Measurements from ENCODE around the gene OR5B17. TPM values are rescaled to one million over a fixed set of nuclear protein-coding genes. Genes with fewer than 3 reads are reported as not detected.

OR5B17 gene
- total and polyA plus RNA-seq, 9 of the 15 experiments (the other 6 are each of a cell fraction or from before 2014, with no cell fraction given) = not detected

- in situ Hi-C loops (cut with MboI) (no loop called here), intact Hi-C loops (cut with micrococcal nuclease) (no loop called here)
- Histone ChIP-seq H3K4me3 (no peak overlapping the region), H3K9ac (ENCODE audit: insufficient read depth in 1 of 2, low read depth in 2 of 2, low read length in 2 of 2) (no peak overlapping the region), H2AFZ (ENCODE audit: low read depth, low read length) (no peak overlapping the region), H3K9me1 (ENCODE audit: control insufficient read depth, insufficient read depth, low read length) (no peaks in the 10 kb centered on the region), H3K79me2 (ENCODE audit: control insufficient read depth, insufficient read depth, low read length) (no peaks in the 10 kb centered on the region), H3K4me2 (ENCODE audit: insufficient read depth, low read length) (no peak overlapping the region), H3K36me3 (ENCODE audit: control insufficient read depth, insufficient read depth, low read length) (no peaks in the 10 kb centered on the region), H3K27me3 (ENCODE audit: control insufficient read depth in 2 of 2, insufficient read depth in 2 of 2, low read length in 2 of 2) (no peaks in the 10 kb centered on the region), H3K4me1 (replicated peaks in 1 of 2; ENCODE audit: control insufficient read depth in 2 of 2, insufficient read depth in 2 of 2, low read length in 2 of 2) (no peaks in the 10 kb centered on the region), H3K27ac (ENCODE audit: extremely low read depth, low read depth, low read length) (no peak overlapping the region), H3K9me3 (replicated peaks; ENCODE audit: control insufficient read depth, insufficient read depth, low read depth, low read length) (no peaks in the 10 kb centered on the region), H4K20me1 (replicated peaks; ENCODE audit: control insufficient read depth, insufficient read depth, low read length) (no peaks in the 10 kb centered on the region)
- POLR2A ChIA-PET = no interaction called here
- no peak for ATAC-seq
- DNase-seq (ENCODE audit: extremely low read depth in 1 of 4, low spot score in 3 of 4) = no peak
- no TSS peak for BruUV-seq (replicated peaks)
- CTCF ChIA-PET (ENCODE audit: low intra/inter-chr PET ratio) = no interaction called here
- no peak for FAIRE-seq
- TF ChIP-seq ZNF165 (CRISPR knock-in tag; IDR thresholded peaks at IDR 0.05; ENCODE audit: borderline replicate concordance) (no peak), ATF1 (CRISPR knock-in tag; IDR thresholded peaks at IDR 0.05) (no peak), ATF1 (tag; IDR thresholded peaks at IDR 0.05) (no peak), SRSF7 (optimal IDR thresholded peaks at IDR 0.05; ENCODE audit: low read depth, low read length) (no peak), PYGO2 (tag; IDR thresholded peaks at IDR 0.05) (no peak), SMAD4 (CRISPR knock-in tag; conservative IDR thresholded peaks at IDR 0.05) (no peak), NFIC (IDR thresholded peaks at IDR 0.05) (no peak), JUNB (CRISPR knock-in tag; conservative IDR thresholded peaks at IDR 0.05) (no peak), MITF (IDR thresholded peaks at IDR 0.05) (no peak), FOXP1 (CRISPR knock-in tag; IDR thresholded peaks at IDR 0.05) (no peak)
- TF ChIP-seq, protein P1, sequence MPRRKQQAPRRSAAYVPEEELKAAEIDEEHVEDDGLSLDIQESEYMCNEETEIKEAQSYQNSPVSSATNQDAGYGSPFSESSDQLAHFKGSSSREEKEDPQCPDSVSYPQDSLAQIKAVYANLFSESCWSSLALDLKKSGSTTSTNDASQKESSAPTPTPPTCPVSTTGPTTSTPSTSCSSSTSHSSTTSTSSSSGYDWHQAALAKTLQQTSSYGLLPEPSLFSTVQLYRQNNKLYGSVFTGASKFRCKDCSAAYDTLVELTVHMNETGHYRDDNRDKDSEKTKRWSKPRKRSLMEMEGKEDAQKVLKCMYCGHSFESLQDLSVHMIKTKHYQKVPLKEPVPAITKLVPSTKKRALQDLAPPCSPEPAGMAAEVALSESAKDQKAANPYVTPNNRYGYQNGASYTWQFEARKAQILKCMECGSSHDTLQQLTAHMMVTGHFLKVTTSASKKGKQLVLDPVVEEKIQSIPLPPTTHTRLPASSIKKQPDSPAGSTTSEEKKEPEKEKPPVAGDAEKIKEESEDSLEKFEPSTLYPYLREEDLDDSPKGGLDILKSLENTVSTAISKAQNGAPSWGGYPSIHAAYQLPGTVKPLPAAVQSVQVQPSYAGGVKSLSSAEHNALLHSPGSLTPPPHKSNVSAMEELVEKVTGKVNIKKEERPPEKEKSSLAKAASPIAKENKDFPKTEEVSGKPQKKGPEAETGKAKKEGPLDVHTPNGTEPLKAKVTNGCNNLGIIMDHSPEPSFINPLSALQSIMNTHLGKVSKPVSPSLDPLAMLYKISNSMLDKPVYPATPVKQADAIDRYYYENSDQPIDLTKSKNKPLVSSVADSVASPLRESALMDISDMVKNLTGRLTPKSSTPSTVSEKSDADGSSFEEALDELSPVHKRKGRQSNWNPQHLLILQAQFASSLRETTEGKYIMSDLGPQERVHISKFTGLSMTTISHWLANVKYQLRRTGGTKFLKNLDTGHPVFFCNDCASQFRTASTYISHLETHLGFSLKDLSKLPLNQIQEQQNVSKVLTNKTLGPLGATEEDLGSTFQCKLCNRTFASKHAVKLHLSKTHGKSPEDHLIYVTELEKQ (CRISPR knock-in tag; IDR thresholded peaks at IDR 0.05) = no peak
- TF ChIP-seq, protein P2, sequence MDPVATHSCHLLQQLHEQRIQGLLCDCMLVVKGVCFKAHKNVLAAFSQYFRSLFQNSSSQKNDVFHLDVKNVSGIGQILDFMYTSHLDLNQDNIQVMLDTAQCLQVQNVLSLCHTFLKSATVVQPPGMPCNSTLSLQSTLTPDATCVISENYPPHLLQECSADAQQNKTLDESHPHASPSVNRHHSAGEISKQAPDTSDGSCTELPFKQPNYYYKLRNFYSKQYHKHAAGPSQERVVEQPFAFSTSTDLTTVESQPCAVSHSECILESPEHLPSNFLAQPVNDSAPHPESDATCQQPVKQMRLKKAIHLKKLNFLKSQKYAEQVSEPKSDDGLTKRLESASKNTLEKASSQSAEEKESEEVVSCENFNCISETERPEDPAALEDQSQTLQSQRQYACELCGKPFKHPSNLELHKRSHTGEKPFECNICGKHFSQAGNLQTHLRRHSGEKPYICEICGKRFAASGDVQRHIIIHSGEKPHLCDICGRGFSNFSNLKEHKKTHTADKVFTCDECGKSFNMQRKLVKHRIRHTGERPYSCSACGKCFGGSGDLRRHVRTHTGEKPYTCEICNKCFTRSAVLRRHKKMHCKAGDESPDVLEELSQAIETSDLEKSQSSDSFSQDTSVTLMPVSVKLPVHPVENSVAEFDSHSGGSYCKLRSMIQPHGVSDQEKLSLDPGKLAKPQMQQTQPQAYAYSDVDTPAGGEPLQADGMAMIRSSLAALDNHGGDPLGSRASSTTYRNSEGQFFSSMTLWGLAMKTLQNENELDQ (CRISPR knock-in tag; IDR thresholded peaks at IDR 0.05; ENCODE audit: borderline replicate concordance) = no peak
Observed at GRCh38 chr11:58334708-58335107, 24.2 kb downstream of the OR5B17 start.

Data from K562 (cell line).